ENCODE data around the gene ARHGDIB. TPM values are rescaled to one million over a fixed set of nuclear protein-coding genes. Genes with fewer than 3 reads are reported as not detected.

The ARHGDIB gene
- total RNA-seq, 1 experiment from 2014 or later = 23.5 TPM

DNA sequence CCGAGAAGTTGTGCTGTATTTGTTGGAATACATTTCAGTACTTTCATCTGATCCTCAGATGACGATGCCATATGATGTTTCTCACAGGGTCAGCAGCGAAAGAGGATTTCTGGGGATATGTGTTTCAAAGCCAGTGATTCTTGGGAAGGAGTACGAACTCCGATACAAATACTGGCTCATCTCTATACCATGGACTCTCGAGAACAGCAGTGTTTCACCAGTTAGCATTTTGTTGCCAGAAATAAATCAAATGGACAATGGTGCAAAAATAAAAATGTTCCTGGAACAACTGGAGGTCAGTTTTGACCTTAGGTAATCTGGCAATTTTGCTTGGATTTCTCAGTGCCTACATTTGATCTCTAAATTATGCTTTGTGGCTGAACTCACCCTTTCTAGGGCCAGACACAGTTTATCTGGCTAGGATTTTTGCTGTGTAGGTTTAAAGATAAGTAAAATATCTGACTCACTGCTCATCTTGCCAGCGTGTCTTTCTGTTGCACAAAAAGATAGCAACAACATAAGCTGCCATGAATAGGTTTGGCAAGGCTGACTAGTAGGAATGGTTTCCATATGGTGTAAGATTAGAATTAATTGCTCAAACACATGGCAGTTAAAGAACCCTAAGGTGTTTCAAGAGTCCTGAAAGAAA is 64.8 kb downstream of the ARHGDIB start:
- no peak overlapping the region for H3K4me3 Mint-ChIP-seq (ENCODE audit: low read depth, unreplicated experiment)
- H3K27me3 Mint-ChIP-seq (ENCODE audit: unreplicated experiment) = no peaks in the 10 kb centered on the region
- DNase-seq = no peak
- H3K27ac Mint-ChIP-seq (ENCODE audit: unreplicated experiment) = no peak overlapping the region
- no peaks in the 10 kb centered on the region for H3K36me3 Mint-ChIP-seq (ENCODE audit: insufficient read depth, unreplicated experiment)
- intact Hi-C loops (cut with micrococcal nuclease; ENCODE audit: unreplicated experiment) = no loop called here
- H3K4me1 Mint-ChIP-seq (ENCODE audit: low read depth, unreplicated experiment) = peaks cover 8% of the 10 kb centered on the region
- CTCF ChIA-PET = no interaction called here
- no TSS peak for BruUV-seq (replicated peaks)
- H3K9me3 Mint-ChIP-seq (ENCODE audit: low read depth, unreplicated experiment) = no peaks in the 10 kb centered on the region
- TF ChIP-seq, protein P1, sequence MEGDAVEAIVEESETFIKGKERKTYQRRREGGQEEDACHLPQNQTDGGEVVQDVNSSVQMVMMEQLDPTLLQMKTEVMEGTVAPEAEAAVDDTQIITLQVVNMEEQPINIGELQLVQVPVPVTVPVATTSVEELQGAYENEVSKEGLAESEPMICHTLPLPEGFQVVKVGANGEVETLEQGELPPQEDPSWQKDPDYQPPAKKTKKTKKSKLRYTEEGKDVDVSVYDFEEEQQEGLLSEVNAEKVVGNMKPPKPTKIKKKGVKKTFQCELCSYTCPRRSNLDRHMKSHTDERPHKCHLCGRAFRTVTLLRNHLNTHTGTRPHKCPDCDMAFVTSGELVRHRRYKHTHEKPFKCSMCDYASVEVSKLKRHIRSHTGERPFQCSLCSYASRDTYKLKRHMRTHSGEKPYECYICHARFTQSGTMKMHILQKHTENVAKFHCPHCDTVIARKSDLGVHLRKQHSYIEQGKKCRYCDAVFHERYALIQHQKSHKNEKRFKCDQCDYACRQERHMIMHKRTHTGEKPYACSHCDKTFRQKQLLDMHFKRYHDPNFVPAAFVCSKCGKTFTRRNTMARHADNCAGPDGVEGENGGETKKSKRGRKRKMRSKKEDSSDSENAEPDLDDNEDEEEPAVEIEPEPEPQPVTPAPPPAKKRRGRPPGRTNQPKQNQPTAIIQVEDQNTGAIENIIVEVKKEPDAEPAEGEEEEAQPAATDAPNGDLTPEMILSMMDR (IDR thresholded peaks at IDR 0.05; ENCODE audit: unreplicated experiment) = no peak

DNA sequence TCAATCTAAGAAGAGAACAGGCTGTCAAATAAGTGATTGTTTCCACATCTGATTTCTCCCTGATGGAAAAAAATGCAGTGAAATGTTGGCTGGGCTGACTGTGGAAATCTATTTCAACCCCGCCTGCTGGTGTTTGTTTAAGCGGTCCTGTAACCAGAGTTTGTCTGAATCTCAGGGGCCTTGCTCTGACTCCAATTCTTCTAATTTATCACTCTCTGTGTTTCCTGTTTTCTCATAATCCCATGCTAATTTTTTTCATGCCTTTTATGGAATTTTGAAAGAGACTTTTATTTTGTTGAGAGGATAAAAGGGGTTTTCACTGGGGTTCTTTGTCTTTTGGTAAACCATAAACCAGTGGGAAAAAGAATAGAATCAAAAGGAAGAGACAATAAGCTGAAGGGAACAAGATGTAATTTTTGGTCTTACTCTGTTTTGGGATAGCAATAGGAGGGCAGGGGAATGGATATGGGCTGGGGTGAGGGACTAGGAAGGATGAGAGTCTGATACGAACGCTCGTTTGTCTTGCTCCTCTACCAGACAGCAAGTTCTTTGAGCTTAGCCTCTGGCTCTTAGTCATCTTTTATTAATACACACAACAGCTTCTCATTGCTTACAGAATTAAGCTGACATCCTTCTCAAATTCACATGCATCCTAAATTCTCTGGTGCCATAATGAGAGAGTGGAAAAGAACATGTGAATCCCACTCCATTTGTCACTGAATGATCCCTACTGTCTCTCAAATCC is 67.7 kb downstream of the ARHGDIB start:
- CTCF ChIA-PET = no interaction called here

DNA sequence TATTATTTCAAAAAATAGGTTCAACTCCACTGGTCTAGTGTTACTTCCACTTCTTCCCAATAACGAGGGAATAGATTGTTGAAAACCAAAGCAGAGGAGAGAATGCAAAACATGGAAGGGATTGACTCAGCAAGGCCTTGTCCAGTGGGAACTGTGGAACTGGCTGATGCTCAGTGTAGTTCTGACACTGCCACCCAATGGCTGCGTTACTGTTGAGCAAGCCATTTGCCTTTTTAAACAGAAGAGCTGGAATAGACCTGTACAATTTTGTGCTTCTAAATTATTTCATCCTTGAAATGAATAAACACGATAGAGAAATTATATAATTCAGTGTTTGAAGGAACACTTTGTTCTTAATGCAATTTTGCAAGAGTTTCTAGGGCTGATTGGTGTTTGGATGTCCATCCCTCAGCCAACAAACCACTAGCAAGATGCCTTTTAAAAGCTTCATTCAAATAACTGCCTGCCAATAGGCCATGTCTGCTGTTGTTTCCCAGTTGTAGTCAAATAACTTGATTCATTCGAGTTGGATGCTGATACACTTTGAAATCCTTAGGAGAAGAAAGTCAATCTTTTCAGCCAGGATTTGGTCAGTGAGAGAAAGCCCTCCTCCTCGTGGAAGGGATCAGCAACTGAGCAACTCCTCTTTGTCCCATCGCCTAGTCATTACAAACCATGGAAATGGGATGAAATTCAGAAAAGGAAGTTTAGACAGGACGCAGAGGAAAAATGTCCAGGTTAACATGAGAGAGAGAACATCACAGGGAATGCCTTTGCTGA is 68.5 kb downstream of the ARHGDIB start:
- DNase-seq = no peak
- no peaks in the 10 kb centered on the region for H3K36me3 Mint-ChIP-seq (ENCODE audit: insufficient read depth, unreplicated experiment)
- intact Hi-C loops (cut with micrococcal nuclease; ENCODE audit: unreplicated experiment) = no loop called here
- CTCF ChIA-PET = no interaction called here
- H3K4me1 Mint-ChIP-seq (ENCODE audit: low read depth, unreplicated experiment) = peaks cover 8% of the 10 kb centered on the region
- no peak overlapping the region for H3K4me3 Mint-ChIP-seq (ENCODE audit: low read depth, unreplicated experiment)
- H3K27me3 Mint-ChIP-seq (ENCODE audit: unreplicated experiment) = no peaks in the 10 kb centered on the region
- no peaks in the 10 kb centered on the region for H3K9me3 Mint-ChIP-seq (ENCODE audit: low read depth, unreplicated experiment)
- no TSS peak for BruUV-seq (replicated peaks)
- no peak overlapping the region for H3K27ac Mint-ChIP-seq (ENCODE audit: unreplicated experiment)
- TF ChIP-seq, protein P1 (IDR thresholded peaks at IDR 0.05; ENCODE audit: unreplicated experiment) = no peak

More for the DNA sequence above, 67.7 kb downstream of the ARHGDIB start:
- H3K27ac Mint-ChIP-seq (ENCODE audit: unreplicated experiment) = no peak overlapping the region
- TF ChIP-seq, protein P1 (IDR thresholded peaks at IDR 0.05; ENCODE audit: unreplicated experiment) = no peak
- no TSS peak for BruUV-seq (replicated peaks)
- intact Hi-C loops (cut with micrococcal nuclease; ENCODE audit: unreplicated experiment) = no loop called here
- no peaks in the 10 kb centered on the region for H3K36me3 Mint-ChIP-seq (ENCODE audit: insufficient read depth, unreplicated experiment)
- DNase-seq = no peak
- no peaks in the 10 kb centered on the region for H3K27me3 Mint-ChIP-seq (ENCODE audit: unreplicated experiment)
- no peaks in the 10 kb centered on the region for H3K9me3 Mint-ChIP-seq (ENCODE audit: low read depth, unreplicated experiment)
- H3K4me1 Mint-ChIP-seq (ENCODE audit: low read depth, unreplicated experiment) = peaks cover 8% of the 10 kb centered on the region
- no peak overlapping the region for H3K4me3 Mint-ChIP-seq (ENCODE audit: low read depth, unreplicated experiment)

Other genes starting within 250 kb of the ARHGDIB start
- gene WBP11, start 158.1 kb downstream of the ARHGDIB start, total RNA-seq (2022) = 75.9 and 97.4 TPM in 2 replicates
- gene C12orf60, start 157.9 kb downstream of the ARHGDIB start, total RNA-seq (2022) = 0.95 and 1.2 TPM in 2 replicates
- not detected in 2 replicates for gene SMCO3, start 147.4 kb downstream of the ARHGDIB start, total RNA-seq (2022)
- gene ART4, start 118.1 kb downstream of the ARHGDIB start, total RNA-seq (2022) = not detected in 2 replicates
- gene MGP, start 75.7 kb downstream of the ARHGDIB start, total RNA-seq (2022) = 0.64 TPM in 1 of 2 replicates, not detected in the other
- 0.17 and 2.3 TPM in 2 replicates for gene ERP27, start 23.1 kb downstream of the ARHGDIB start, total RNA-seq (2022)
- not detected in 2 replicates for gene PDE6H, start 11.4 kb upstream of the ARHGDIB start, total RNA-seq (2022)

Measured in Calu3 (cell line).